ENCODE results near the gene PRRX2.
"Not testable (repeated sequence)": the region's sequence is repeated elsewhere in the genome, so short reads cannot be mapped to it uniquely, and the experiment has no call there.

Gene PRRX2

DNA sequence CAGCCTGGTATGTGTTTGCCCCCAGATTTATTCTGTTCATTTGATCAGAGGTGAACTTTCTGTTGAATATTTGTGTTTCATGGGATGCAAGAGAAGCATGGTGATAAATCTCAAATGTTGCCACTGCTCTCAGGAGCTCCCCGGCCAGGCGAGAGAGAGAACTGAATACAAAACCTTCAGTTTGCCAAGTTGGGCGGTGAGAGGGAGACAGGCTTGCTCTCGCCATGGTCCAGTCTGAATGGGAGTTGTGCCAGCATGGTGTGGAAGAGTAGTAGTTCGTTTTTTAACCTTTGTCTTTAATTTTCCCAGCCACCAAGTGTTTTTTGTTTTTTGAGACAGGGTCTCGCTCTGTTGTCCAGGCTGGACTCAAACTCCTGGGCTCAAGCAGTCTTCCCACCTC, 36.7 kb upstream of the PRRX2 start:
- peaks cover 17 to 57% of the 10 kb centered on the region in 2 donors for H3K4me1 ChIP-seq (ENCODE audit: control insufficient read depth in 1 of 2, insufficient read depth in 2 of 2, low read length in 2 of 2)

DNA sequence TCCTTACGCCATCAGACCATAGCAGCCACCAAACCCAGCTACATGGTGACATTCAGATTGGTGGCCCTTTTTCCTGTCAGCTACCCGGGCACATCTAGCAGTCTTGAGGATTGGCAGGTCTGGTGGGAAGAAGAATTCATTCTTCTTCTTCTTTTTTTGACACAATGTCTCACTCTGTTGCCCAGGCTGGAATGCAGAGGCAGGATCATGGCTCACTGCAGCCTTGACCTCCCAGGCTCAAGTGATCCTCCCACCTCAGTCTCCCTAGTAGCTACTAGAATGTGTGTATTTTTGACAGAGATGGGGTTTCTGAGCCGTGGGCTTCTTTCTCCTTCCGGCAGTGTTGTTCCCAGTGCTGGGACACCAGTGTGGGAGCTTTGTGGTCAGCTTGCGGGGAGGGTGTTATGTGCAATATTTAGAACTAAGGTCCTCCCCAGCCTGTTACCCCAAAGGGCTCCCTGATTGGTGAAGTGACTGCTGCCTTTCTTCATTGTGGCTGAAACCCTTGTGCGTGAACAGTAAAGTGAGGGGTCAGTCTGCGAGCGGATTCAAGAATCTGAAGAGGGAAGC, 36.1 kb upstream of the PRRX2 start:
- Histone ChIP-seq H3K27ac (ENCODE audit: low read length) (no peak overlapping the region), H3K4me3 (ENCODE audit: low read depth in 1 of 2, low read length in 2 of 2) (no peak overlapping the region), H3K27me3 (ENCODE audit: low read depth, low read length) (no peaks in the 10 kb centered on the region), H3K4me1 (ENCODE audit: control insufficient read depth in 1 of 2, insufficient read depth in 2 of 2, low read length in 2 of 2) (peaks cover 17 to 55% of the 10 kb centered on the region in 2 donors), H3K9me3 (ENCODE audit: control insufficient read depth in 1 of 2, low read length in 2 of 2) (no peaks in the 10 kb centered on the region), H3K36me3 (ENCODE audit: control insufficient read depth in 1 of 2, insufficient read depth in 2 of 2, low read length in 2 of 2) (peaks cover 14 to 20% of the 10 kb centered on the region in 2 donors)

More for the DNA sequence above, 36.7 kb upstream of the PRRX2 start:
- H3K9me3 ChIP-seq (ENCODE audit: control insufficient read depth in 1 of 2, low read length in 2 of 2): no peaks in the 10 kb centered on the region
- no peak overlapping the region for H3K4me3 ChIP-seq (ENCODE audit: low read depth in 1 of 2, low read length in 2 of 2)
- no peaks in the 10 kb centered on the region for H3K27me3 ChIP-seq (ENCODE audit: low read depth, low read length)
- peaks cover 10 to 14% of the 10 kb centered on the region in 2 donors for H3K36me3 ChIP-seq (ENCODE audit: control insufficient read depth in 1 of 2, insufficient read depth in 2 of 2, low read length in 2 of 2)
- H3K27ac ChIP-seq (ENCODE audit: low read length): no peak overlapping the region

DNA sequence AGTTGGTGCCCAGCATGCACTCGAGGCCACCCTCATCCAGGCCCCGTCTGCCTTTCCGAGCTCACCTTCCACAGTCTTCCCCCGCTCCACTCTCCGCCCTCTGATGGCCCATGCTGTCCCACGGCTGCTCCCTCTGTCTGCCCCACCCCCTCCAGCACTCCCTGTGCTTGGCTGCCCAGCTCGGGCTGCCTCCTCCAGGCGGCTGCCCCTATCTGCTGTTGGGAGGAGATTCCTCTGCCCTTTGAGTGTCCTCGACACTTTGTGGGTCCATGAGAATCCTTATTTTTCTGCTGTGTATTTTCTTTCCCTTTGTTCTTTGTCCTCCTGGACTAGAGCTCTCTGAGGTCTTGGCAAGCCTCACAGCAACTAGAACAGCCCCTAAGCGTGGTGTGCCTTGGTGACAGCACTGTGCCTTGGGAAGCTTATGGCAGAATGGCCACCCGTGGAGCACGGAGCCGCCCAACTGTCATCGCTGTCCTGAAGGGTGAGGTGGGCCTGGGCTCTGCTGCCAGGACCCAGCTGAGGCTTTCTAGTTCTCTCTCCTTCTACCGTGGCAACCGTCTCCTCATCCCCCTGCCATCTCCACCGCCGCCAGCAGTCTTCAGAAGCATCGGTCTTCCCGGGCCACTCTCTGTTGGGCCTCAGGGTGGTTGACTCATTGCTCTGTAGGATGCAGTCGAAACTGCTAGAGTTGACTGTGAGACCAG, 34.3 kb upstream of the PRRX2 start:
- no peaks in the 10 kb centered on the region for H3K9me3 ChIP-seq (ENCODE audit: control insufficient read depth in 1 of 2, low read length in 2 of 2)
- no peaks in the 10 kb centered on the region for H3K27me3 ChIP-seq (ENCODE audit: low read depth, low read length)
- H3K36me3 ChIP-seq (ENCODE audit: control insufficient read depth in 1 of 2, insufficient read depth in 2 of 2, low read length in 2 of 2): peaks cover 23 to 33% of the 10 kb centered on the region in 2 donors
- no peak overlapping the region for H3K27ac ChIP-seq (ENCODE audit: low read length)
- peaks cover 17 to 48% of the 10 kb centered on the region in 2 donors for H3K4me1 ChIP-seq (ENCODE audit: control insufficient read depth in 1 of 2, insufficient read depth in 2 of 2, low read length in 2 of 2)
- no peak overlapping the region for H3K4me3 ChIP-seq (ENCODE audit: low read depth in 1 of 2, low read length in 2 of 2)

DNA sequence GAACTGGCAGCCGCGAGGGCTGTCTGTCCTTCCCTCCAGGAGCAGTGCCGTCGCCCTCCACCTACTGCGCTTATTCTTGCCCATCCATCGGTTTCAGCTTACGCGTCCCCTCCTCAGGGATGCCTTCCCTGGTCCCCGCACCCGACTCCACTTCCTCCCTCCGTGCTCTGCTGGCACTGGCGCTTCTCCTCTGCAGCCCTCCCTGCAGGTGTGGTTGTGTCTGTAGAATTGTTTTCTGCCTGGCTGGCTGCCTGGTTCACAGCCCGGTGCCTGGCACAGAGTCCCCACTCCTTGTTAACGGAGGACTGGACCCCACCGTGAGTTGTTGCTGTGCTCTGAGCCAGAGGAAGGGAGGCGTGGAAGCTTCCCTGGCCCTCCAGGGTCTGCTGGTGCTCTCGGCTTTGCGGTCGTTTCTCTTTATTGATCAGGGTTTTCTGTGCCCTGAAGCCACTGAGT, 33.7 kb upstream of the PRRX2 start:
- no peaks in the 10 kb centered on the region for H3K9me3 ChIP-seq (ENCODE audit: control insufficient read depth in 1 of 2, low read length in 2 of 2)
- peaks cover 17 to 46% of the 10 kb centered on the region in 2 donors for H3K4me1 ChIP-seq (ENCODE audit: control insufficient read depth in 1 of 2, insufficient read depth in 2 of 2, low read length in 2 of 2)
- H3K27ac ChIP-seq (ENCODE audit: low read length): no peak overlapping the region

DNA sequence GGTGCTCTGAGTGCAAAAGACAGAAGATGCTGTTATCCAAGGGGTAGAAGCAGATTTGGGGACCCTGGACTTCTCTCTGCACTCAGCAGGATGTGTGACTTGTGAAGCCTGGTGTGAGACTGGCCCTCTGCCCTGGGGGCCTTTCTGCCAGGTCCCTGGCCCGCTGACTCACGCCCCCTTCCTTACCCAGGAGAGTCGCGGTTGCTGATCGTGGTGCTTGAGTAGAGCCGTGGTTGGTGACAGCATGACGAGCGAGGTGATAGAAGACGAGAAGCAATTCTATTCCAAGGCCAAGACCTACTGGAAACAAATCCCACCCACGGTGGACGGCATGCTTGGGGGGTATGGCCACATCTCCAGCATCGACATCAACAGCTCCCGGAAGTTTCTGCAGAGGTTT, 33.0 kb upstream of the PRRX2 start:
- H3K27ac ChIP-seq (ENCODE audit: low read length): no peak overlapping the region
- H3K27me3 ChIP-seq (ENCODE audit: low read depth, low read length): no peaks in the 10 kb centered on the region
- H3K36me3 ChIP-seq (ENCODE audit: control insufficient read depth in 1 of 2, insufficient read depth in 2 of 2, low read length in 2 of 2): peaks cover 27 to 42% of the 10 kb centered on the region in 2 donors
- no peaks in the 10 kb centered on the region for H3K9me3 ChIP-seq (ENCODE audit: control insufficient read depth in 1 of 2, low read length in 2 of 2)
- peaks cover 11 to 38% of the 10 kb centered on the region in 2 donors for H3K4me1 ChIP-seq (ENCODE audit: control insufficient read depth in 1 of 2, insufficient read depth in 2 of 2, low read length in 2 of 2)
- H3K4me3 ChIP-seq (ENCODE audit: low read depth in 1 of 2, low read length in 2 of 2): no peak overlapping the region

More for the DNA sequence above, 33.7 kb upstream of the PRRX2 start:
- Histone ChIP-seq H3K4me3 (ENCODE audit: low read depth in 1 of 2, low read length in 2 of 2) (no peak overlapping the region), H3K27me3 (ENCODE audit: low read depth, low read length) (no peaks in the 10 kb centered on the region), H3K36me3 (ENCODE audit: control insufficient read depth in 1 of 2, insufficient read depth in 2 of 2, low read length in 2 of 2) (peaks cover 23 to 35% of the 10 kb centered on the region in 2 donors)

DNA sequence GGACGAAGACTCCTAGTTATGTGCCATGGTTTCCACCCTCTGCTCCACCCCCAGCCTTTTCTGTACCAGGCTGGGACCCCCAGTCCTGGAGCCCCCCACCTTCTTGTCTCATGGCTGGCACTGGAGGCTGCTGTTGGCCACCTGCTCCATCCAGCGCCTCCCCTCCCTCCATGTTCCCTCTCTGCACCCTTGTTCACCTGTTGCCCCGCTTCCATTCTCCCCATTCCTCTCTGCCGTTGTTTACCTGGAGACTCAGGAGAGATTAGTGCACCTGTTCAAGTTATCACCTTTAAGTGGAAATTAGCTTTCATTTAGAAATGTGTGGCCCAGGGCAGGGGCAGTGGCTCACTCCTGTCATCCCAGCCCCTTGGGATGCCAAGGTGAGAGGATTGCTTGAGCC, 32.2 kb upstream of the PRRX2 start:
- peaks cover 34 to 50% of the 10 kb centered on the region in 2 donors for H3K36me3 ChIP-seq (ENCODE audit: control insufficient read depth in 1 of 2, insufficient read depth in 2 of 2, low read length in 2 of 2)
- H3K27ac ChIP-seq (ENCODE audit: low read length): no peak overlapping the region
- no peaks in the 10 kb centered on the region for H3K27me3 ChIP-seq (ENCODE audit: low read depth, low read length)
- peaks cover 4 to 31% of the 10 kb centered on the region in 2 donors for H3K4me1 ChIP-seq (ENCODE audit: control insufficient read depth in 1 of 2, insufficient read depth in 2 of 2, low read length in 2 of 2)
- no peaks in the 10 kb centered on the region for H3K9me3 ChIP-seq (ENCODE audit: control insufficient read depth in 1 of 2, low read length in 2 of 2)
- H3K4me3 ChIP-seq (ENCODE audit: low read depth in 1 of 2, low read length in 2 of 2): no peak overlapping the region

DNA sequence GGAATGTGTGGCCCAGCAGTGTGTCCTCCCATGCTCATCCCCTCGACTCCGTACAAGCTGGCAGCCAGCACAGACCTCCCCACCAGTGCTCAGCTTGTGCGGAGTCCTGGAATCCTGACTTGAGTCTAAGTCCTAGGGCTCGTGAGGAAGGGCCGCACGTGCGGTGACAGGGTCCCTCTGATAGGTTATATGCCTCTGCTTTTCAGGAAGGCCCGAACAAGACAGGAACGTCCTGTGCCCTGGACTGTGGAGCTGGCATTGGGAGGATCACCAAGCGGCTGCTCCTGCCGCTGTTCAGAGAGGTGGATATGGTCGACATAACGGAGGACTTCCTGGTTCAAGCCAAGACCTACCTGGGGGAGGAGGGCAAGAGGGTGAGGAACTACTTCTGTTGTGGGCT, 31.6 kb upstream of the PRRX2 start:
- no peaks in the 10 kb centered on the region for H3K27me3 ChIP-seq (ENCODE audit: low read depth, low read length)
- H3K36me3 ChIP-seq (ENCODE audit: control insufficient read depth in 1 of 2, insufficient read depth in 2 of 2, low read length in 2 of 2): peaks cover 34 to 56% of the 10 kb centered on the region in 2 donors
- peaks cover 0 to 24% of the 10 kb centered on the region in 2 donors for H3K4me1 ChIP-seq (ENCODE audit: control insufficient read depth in 1 of 2, insufficient read depth in 2 of 2, low read length in 2 of 2)
- no peak overlapping the region for H3K4me3 ChIP-seq (ENCODE audit: low read depth in 1 of 2, low read length in 2 of 2)
- H3K9me3 ChIP-seq (ENCODE audit: control insufficient read depth in 1 of 2, low read length in 2 of 2): no peaks in the 10 kb centered on the region
- H3K27ac ChIP-seq (ENCODE audit: low read length): no peak overlapping the region

DNA sequence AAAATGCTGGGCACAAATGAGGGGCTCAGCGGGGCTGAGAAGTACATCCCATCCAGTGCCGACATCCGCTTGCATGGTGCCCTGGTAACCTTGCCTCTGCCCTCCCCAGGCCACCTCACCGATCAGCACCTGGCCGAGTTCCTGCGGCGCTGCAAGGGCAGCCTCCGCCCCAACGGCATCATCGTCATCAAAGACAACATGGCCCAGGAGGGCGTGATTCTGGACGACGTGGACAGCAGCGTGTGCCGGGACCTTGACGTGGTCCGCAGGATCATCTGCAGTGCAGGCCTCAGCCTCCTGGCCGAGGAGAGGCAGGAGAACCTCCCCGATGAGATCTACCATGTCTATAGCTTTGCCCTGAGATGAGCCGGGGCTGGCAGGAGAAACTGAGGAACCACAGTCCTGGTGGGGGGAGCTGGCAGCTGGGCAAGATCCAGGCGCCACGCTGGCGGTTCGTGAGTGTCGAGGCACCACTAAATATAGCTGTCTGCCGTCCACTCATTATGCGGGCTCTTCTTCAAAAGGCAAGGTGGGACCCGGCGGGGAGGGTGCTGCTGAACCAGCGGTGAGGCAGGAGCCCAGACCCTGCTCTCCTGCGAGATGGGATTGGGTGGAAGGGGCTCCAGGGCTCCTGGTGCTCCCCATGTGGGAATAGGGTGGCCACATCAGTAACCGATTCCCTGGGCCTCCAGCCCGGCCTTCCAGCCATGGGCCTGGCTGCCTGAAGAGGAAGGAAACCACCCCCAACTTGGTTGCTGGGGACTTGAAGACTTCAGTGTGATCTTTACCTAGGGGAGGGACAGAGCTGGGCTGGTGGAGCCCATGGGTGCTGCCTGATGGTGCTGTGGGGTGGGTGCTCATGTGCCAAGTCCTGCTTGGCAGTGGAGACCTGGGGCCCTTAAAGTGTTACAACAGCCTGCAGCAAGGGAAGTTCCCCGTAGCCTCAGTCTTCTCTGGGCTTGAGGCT, 30.1 kb upstream of the PRRX2 start:
- no peak overlapping the region for H3K4me3 ChIP-seq (ENCODE audit: low read depth in 1 of 2, low read length in 2 of 2)
- no peak overlapping the region for H3K27ac ChIP-seq (ENCODE audit: low read length)
- peaks cover 34 to 61% of the 10 kb centered on the region in 2 donors for H3K36me3 ChIP-seq (ENCODE audit: control insufficient read depth in 1 of 2, insufficient read depth in 2 of 2, low read length in 2 of 2)
- no peaks in the 10 kb centered on the region for H3K9me3 ChIP-seq (ENCODE audit: control insufficient read depth in 1 of 2, low read length in 2 of 2)
- H3K27me3 ChIP-seq (ENCODE audit: low read depth, low read length): no peaks in the 10 kb centered on the region
- H3K4me1 ChIP-seq (ENCODE audit: control insufficient read depth in 1 of 2, insufficient read depth in 2 of 2, low read length in 2 of 2): peaks cover 3 to 26% of the 10 kb centered on the region in 2 donors

DNA sequence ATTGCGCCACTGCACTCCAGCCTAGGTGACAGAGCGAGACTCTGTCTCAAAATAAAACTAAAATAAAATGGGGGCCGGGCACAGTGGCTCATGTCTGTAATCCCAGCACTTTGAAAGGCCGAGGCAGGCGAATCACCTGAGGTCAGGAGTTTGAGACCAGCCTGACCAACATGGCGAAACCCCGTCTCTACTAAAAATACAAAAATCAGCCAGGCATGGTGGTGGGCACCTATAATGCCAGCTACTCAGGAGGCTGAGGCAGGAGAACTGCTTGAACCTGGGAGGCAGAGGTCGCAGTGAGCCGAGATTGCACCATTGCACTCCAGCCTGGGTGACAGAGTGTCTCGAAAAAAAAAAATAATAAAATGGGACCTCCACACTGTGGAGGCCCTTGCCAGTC, 29.1 kb upstream of the PRRX2 start:
- Histone ChIP-seq H3K36me3 (ENCODE audit: control insufficient read depth in 1 of 2, insufficient read depth in 2 of 2, low read length in 2 of 2) (peaks cover 34 to 61% of the 10 kb centered on the region in 2 donors), H3K4me1 (ENCODE audit: control insufficient read depth in 1 of 2, insufficient read depth in 2 of 2, low read length in 2 of 2) (peaks cover 11 to 26% of the 10 kb centered on the region in 2 donors)
- not testable (repeated sequence) for H3K27ac ChIP-seq (ENCODE audit: low read length); H3K9me3 ChIP-seq (ENCODE audit: control insufficient read depth in 1 of 2, low read length in 2 of 2); H3K4me3 ChIP-seq (ENCODE audit: low read depth in 1 of 2, low read length in 2 of 2); H3K27me3 ChIP-seq (ENCODE audit: low read depth, low read length)

DNA sequence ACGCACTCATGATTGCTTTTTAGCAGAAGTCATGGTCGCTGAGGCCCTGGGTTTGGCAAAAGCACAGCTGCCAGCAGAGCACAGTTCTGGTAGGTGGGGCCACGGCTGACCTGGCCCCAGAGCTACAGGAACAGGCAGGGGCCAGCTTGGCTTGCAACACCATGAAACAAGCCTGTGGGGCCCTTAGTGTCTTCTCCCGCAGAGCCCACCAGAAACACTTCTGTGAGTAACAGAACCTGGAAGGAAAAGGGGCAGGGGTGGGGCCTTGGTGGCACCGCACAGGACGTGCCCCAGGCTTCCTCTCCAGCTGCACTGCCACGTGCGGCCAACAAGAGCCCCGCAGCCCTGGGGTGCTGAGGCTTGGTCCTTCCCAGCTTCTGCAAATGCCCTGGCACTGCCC, 28.3 kb upstream of the PRRX2 start:
- Histone ChIP-seq H3K4me1 (ENCODE audit: control insufficient read depth in 1 of 2, insufficient read depth in 2 of 2, low read length in 2 of 2) (peaks cover 11 to 22% of the 10 kb centered on the region in 2 donors), H3K4me3 (ENCODE audit: low read depth in 1 of 2, low read length in 2 of 2) (no peak overlapping the region), H3K27ac (ENCODE audit: low read length) (no peak overlapping the region), H3K9me3 (ENCODE audit: control insufficient read depth in 1 of 2, low read length in 2 of 2) (no peaks in the 10 kb centered on the region), H3K36me3 (ENCODE audit: control insufficient read depth in 1 of 2, insufficient read depth in 2 of 2, low read length in 2 of 2) (peaks cover 34 to 61% of the 10 kb centered on the region in 2 donors), H3K27me3 (ENCODE audit: low read depth, low read length) (no peaks in the 10 kb centered on the region)
